H1 (cell line): Measurements from ENCODE around the gene LDLRAD4. TPM values are rescaled to one million over a fixed set of nuclear protein-coding genes. Genes with fewer than 3 reads are reported as not detected.

Source experiments
- CTBP2 ChIP-seq: IDR thresholded peaks from 2 replicates; pipeline ENCODE4 v1.7.0; 2011; ENCODE audit warnings: borderline replicate concordance, mild to moderate bottlenecking, moderate library complexity, mixed read lengths, low read length; ENCODE audit not compliant: insufficient read depth, insufficient read length
- KDM1A ChIP-seq: fragments of 200-600, 300-600 bp; sonication (generic); IDR thresholded peaks from 2 replicates; pipeline ENCODE4 v1.7.1; 2016; ENCODE audit warnings: mild to moderate bottlenecking, low read length, borderline replicate concordance
- RBBP5 ChIP-seq: IDR thresholded peaks from 2 replicates; pipeline ENCODE4 v1.7.1; 2012; ENCODE audit warnings: low read depth, mild to moderate bottlenecking, inconsistent platforms, low read length, moderate library complexity, borderline replicate concordance
- SAP30 ChIP-seq: fragments of 300-600 bp; sonication (generic); IDR thresholded peaks from 2 replicates; pipeline ENCODE4 v1.7.1; 2012; ENCODE audit warnings: low read length, moderate library complexity, mild to moderate bottlenecking, inconsistent platforms; ENCODE audit not compliant: insufficient read depth, insufficient replicate concordance
- SUZ12 ChIP-seq: fragments of 200-600 bp; sonication (generic); IDR thresholded peaks from 2 replicates; pipeline ENCODE4 v1.6.1; 2012; ENCODE audit warnings: mild to moderate bottlenecking, inconsistent platforms, low read length, moderate library complexity, mixed read lengths
- USF2 ChIP-seq: IDR thresholded peaks from 2 replicates; pipeline ENCODE4 v1.6.1; 2011; ENCODE audit warnings: low read length, improper control_type of control experiment
- YY1 ChIP-seq: IDR thresholded peaks from 2 replicates; pipeline ENCODE4 v1.6.1; 2011; ENCODE audit warnings: low read depth, mild to moderate bottlenecking, low read length
- polyA plus RNA-seq, 7 experiments: library from polyadenylated mRNA; depleted of rRNA in 3 of 7; stranded (reverse) in 5 of 7; unstranded in 2 of 7; fragments of >200 nt in 5 of 7; fragments of 200-250 nt in 2 of 7; gene quantifications; 1 replicate in 5 of 7; 2 replicates in 1 of 7; 4 replicates in 1 of 7; pipeline versions ENCODE4 v1.2.1 to v1.2.3, GENCODE V29; 2011 to 2013; ENCODE audit warnings: missing spikeins in 2 of 7, mixed read lengths in 2 of 7
- total RNA-seq: library from RNA; stranded (reverse); fragmentation: NEBNext Ultra II Directional; extraction: Animal tissue kit (Norgen Biotek cat#: 25700); gene quantifications from 2 replicates; pipeline ENCODE4 v1.2.1, GENCODE V29; 2021

LDLRAD4 gene
- total and polyA plus RNA-seq, 2 of the 8 experiments (the other 6 are each of a cell fraction or from before 2014, with no cell fraction given) = 0.77 to 1.4 TPM

DNA sequence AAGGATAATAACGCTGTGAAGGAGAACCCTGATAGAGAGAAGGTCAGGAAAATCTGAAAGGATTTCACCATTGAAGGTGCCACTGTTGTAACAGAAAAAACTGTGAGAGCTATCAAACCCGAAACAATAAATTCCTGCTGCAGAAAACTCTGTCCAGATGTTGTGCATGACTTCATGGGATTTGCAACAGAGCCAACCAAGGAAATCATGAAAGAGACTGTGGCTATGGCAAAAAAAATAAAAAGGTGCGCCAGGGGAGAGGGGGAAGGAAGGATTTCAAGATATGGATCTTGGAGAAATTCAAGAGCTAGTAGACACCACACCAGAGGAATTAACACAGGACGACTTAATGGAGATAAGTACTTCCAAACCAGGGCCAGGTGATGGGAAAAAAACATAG, 88.0 kb downstream of the LDLRAD4 start (continued):
- no peak for TF ChIP-seq SUZ12
- TF ChIP-seq SAP30 = no peak
- no peak for TF ChIP-seq YY1
- TF ChIP-seq CTBP2 = no peak
- no peak for TF ChIP-seq KDM1A
- no peak for TF ChIP-seq USF2
- no peak for TF ChIP-seq RBBP5
